NT2/D1 (cell line): ENCODE data around the gene PISD.

Experiments used
- SUZ12 ChIP-seq: IDR thresholded peaks from 2 replicates; pipeline ENCODE4 v1.6.1; 2011; ENCODE audit not compliant: insufficient read length, insufficient read depth; ENCODE audit errors: extremely low read depth
- YY1 ChIP-seq: IDR thresholded peaks from 2 replicates; pipeline ENCODE4 v1.6.1; 2011; ENCODE audit not compliant: insufficient read length, insufficient read depth
- ZNF274 ChIP-seq: IDR thresholded peaks from 2 replicates; pipeline ENCODE4 v1.6.1; 2011; ENCODE audit warnings: mild to moderate bottlenecking, low read depth, low read length

DNA sequence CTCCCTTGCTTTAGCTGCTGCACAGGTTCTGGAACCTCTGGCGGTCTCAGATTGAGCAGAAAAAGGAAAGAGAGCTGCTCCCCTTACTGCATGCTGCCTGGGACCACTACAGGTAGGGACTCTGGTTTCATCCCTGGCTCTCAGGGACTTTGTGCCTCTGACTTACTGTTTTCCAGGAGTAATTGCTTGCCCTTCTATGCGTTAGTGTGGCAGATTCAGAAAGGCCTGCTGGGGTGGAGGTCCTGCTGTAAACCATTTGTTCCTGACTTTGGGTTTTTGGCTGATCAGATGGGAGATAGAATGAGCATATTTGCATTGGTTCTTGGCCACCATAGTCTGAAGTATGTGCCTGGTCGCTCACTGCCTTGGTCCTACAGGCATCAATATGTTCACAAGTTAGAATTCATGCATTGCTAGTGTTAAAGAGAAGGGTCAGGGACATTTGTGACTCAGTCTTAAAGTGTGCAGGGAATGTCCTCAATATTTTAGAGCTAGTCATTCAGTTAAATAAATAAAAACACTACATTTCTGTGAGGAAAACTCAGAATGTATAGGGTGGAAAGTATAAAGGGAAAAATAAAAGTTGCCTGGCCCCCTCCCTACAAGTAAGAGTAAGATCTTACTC lies 78.0 kb downstream of the PISD start:
- TF ChIP-seq YY1, result no peak
- no peak for TF ChIP-seq SUZ12
- no peak for TF ChIP-seq ZNF274
